Endothelial cell of umbilical vein (primary cell): Measurements from ENCODE around the gene PLCH1. TPM values are rescaled to one million over a fixed set of nuclear protein-coding genes. Genes with fewer than 3 reads are reported as not detected.

ENCODE experiments used
- BruUV-seq: library from RNA; stranded (reverse); fragments of 400-500 nt; replicated peaks from 2 replicates; lab custom pipeline; 2021; lab: Mats Ljungman, UMichigan
- CTCF ChIA-PET: fragments of 300-600, 350-600 bp; sonication (Branson Sonifier 250); formaldehyde crosslinking; loops from one replicate; lab custom pipeline; 2021; ENCODE audit warnings: antibody characterized with exemption, inconsistent platforms; lab: Charles Lee
- POLR2A ChIA-PET: fragments of 300-600, 350-600 bp; sonication (Branson Sonifier 250); formaldehyde crosslinking; loops from one replicate; lab custom pipeline; 2021; ENCODE audit warnings: antibody characterized with exemption, inconsistent platforms; lab: Charles Lee
- DNase-seq: peaks from one replicate; pipeline ENCODE4 v3.0.0-alpha.2; 2011; ENCODE audit warnings: low read depth, low spot score
- FAIRE-seq: peaks from 2 replicates; lab custom pipeline; 2011; peaks lifted over from hg19 to GRCh38; lab: Jason Lieb, UNC
- H2AFZ ChIP-seq: 2 replicates; pipeline ENCODE4 v1.6.0; 2012; ENCODE audit warnings: low read depth, low read length, control low read depth, inconsistent platforms
- H3K27ac ChIP-seq: 2 replicates; pipeline ENCODE4 v1.5.1; 2011; ENCODE audit warnings: low read depth, mild to moderate bottlenecking, control low read depth, low read length, moderate library complexity; ENCODE audit not compliant: insufficient read depth
- H3K27me3 ChIP-seq, 2 experiments: 2 replicates each; pipeline versions ENCODE4 v1.6.0 to v1.6.1; 2011; ENCODE audit warnings: low read length in 2 of 2, mixed read lengths in 1 of 2; ENCODE audit not compliant: control insufficient read depth in 2 of 2, insufficient read depth in 2 of 2
- H3K36me3 ChIP-seq, 2 experiments: 2 replicates in 1 of 2; 3 replicates in 1 of 2; pipeline ENCODE4 v1.5.1; 2011; ENCODE audit warnings: low read length in 2 of 2, mild to moderate bottlenecking in 1 of 2, moderate library complexity in 1 of 2; ENCODE audit not compliant: control insufficient read depth in 2 of 2, insufficient read depth in 2 of 2; ENCODE audit errors: extremely low read depth in 1 of 2
- H3K4me1 ChIP-seq: 3 replicates; pipeline ENCODE4 v1.5.1; 2011; ENCODE audit warnings: mild to moderate bottlenecking, low read length; ENCODE audit not compliant: control insufficient read depth, insufficient read depth; ENCODE audit errors: extremely low read depth
- H3K4me2 ChIP-seq: 2 replicates; pipeline ENCODE4 v1.6.1; 2011; ENCODE audit warnings: low read length, control low read depth, mixed read lengths; ENCODE audit not compliant: insufficient read depth
- H3K4me3 ChIP-seq, 3 experiments: fragments of 200-600 bp in 1 of 3; sonication (generic), shearing (Covaris generic) in 1 of 3; replicated peaks in 1 of 3; 2 replicates each; pipeline ENCODE4 v1.5.1; 2011 to 2016; ENCODE audit warnings: control low read depth in 3 of 3, low read length in 3 of 3, mild to moderate bottlenecking in 2 of 3, inconsistent platforms in 1 of 3, low read depth in 1 of 3, moderate library complexity in 1 of 3; ENCODE audit not compliant: insufficient read depth in 1 of 3
- H3K79me2 ChIP-seq: 2 replicates; pipeline ENCODE4 v1.6.0; 2012; ENCODE audit warnings: low read length, inconsistent platforms; ENCODE audit not compliant: control insufficient read depth, insufficient read depth
- H3K9ac ChIP-seq: replicated peaks from 2 replicates; pipeline ENCODE3; 2011; ENCODE audit warnings: low read length, control low read depth; ENCODE audit not compliant: insufficient read depth; ENCODE audit errors: extremely low read depth
- H3K9me1 ChIP-seq: replicated peaks from 3 replicates; pipeline ENCODE4 v1.6.0; 2011; ENCODE audit warnings: mild to moderate bottlenecking, low read length; ENCODE audit not compliant: control insufficient read depth, insufficient read depth; ENCODE audit errors: extremely low read depth
- H3K9me3 ChIP-seq: replicated peaks from 2 replicates; pipeline ENCODE4 v1.5.1; 2012; ENCODE audit warnings: low read length, inconsistent platforms; ENCODE audit not compliant: control insufficient read depth, insufficient read depth
- H4K20me1 ChIP-seq: replicated peaks from 2 replicates; pipeline ENCODE3; 2011; ENCODE audit warnings: mild to moderate bottlenecking, low read length; ENCODE audit not compliant: control insufficient read depth, insufficient read depth; ENCODE audit errors: extremely low read depth
- CTCF ChIP-seq, 2 donors: IDR thresholded peaks; 1 replicate in 1 of 2; 2 replicates in 1 of 2; pipeline ENCODE4 v1.5.1; 2011; ENCODE audit warnings: low read length in 2 of 2, mild to moderate bottlenecking in 2 of 2, moderate library complexity in 2 of 2, control low read depth in 1 of 2, inconsistent platforms in 1 of 2, low read depth in 1 of 2; ENCODE audit not compliant: insufficient read depth in 1 of 2; ENCODE audit errors: extremely low read depth in 1 of 2
- EZH2 ChIP-seq: IDR thresholded peaks from 2 replicates; pipeline ENCODE4 v1.6.1; 2012; ENCODE audit warnings: borderline replicate concordance, low read depth, mild to moderate bottlenecking, moderate library complexity, low read length, inconsistent platforms; ENCODE audit not compliant: severe bottlenecking
- FOS ChIP-seq: IDR thresholded peaks from 2 replicates; pipeline ENCODE4 v1.6.1; 2011; ENCODE audit warnings: mild to moderate bottlenecking, low read length, moderate library complexity, borderline replicate concordance; ENCODE audit not compliant: insufficient read depth
- GATA2 ChIP-seq: IDR thresholded peaks from 2 replicates; pipeline ENCODE4 v1.7.0; 2011; ENCODE audit warnings: low read depth, mild to moderate bottlenecking, moderate library complexity, mixed read lengths, low read length; ENCODE audit not compliant: insufficient read length, insufficient read depth
- JUN ChIP-seq: IDR thresholded peaks from 2 replicates; pipeline ENCODE4 v1.6.1; 2011; ENCODE audit warnings: borderline replicate concordance, low read depth; ENCODE audit not compliant: insufficient read length, insufficient read depth
- MAX ChIP-seq: IDR thresholded peaks from 2 replicates; pipeline ENCODE4 v1.6.1; 2011; ENCODE audit not compliant: insufficient read depth, insufficient read length
- MYC ChIP-seq: IDR thresholded peaks from one replicate; pipeline ENCODE4 v1.6.1; 2011; ENCODE audit warnings: mild to moderate bottlenecking, low read depth, low read length
- POLR2A ChIP-seq: IDR thresholded peaks from 2 replicates; pipeline ENCODE4 v1.6.1; 2012; ENCODE audit warnings: low read depth, mild to moderate bottlenecking, control low read depth, low read length
- POLR2AphosphoS5 ChIP-seq: IDR thresholded peaks from 2 replicates; pipeline ENCODE4 v1.6.1; 2012; ENCODE audit warnings: low read depth, mild to moderate bottlenecking, control low read depth, low read length, moderate library complexity; ENCODE audit not compliant: insufficient read depth
- dilution Hi-C: fragments of 300-500 bp; cut with MboI; formaldehyde crosslinking; loops from one replicate; pipeline ENCODE4 v1.15.0; 2019; ENCODE audit warnings: low sequenced_read_pairs; ENCODE audit not compliant: extremely low pct_ligation_motif_present
- intact Hi-C: fragments of 100-400 bp; cut with micrococcal nuclease; formaldehyde crosslinking; loops from one replicate; pipeline ENCODE4 v1.10.0; 2022
- polyA plus RNA-seq, 4 experiments: library from polyadenylated mRNA; depleted of rRNA in 3 of 4; stranded (reverse) in 3 of 4; unstranded in 1 of 4; fragments of >200 nt; gene quantifications; 2 replicates each; pipeline versions ENCODE4 v1.2.1 to v1.2.3, GENCODE V29; 2011 to 2012; ENCODE audit warnings: missing spikeins in 1 of 4
- total RNA-seq: library from RNA; stranded (reverse); gene quantifications from 2 replicates; pipeline ENCODE4 v1.2.3, GENCODE V29; 2021

The PLCH1 gene
- total and polyA plus RNA-seq, 2 donors (not counting 3 experiments of a cell fraction or from before 2014, with no cell fraction given) = 0.03 TPM; not detected in 1

- Histone ChIP-seq H3K4me3 (no peak overlapping the region), H3K9ac (no peak overlapping the region), H3K36me3 (no peaks in the 10 kb centered on the region), H3K27ac (no peak overlapping the region), H3K9me1 (no peaks in the 10 kb centered on the region), H3K9me3 (no peaks in the 10 kb centered on the region), H3K79me2 (no peaks in the 10 kb centered on the region), H3K4me1 (no peaks in the 10 kb centered on the region), H2AFZ (no peak overlapping the region), H3K27me3 (no peaks in the 10 kb centered on the region), H3K4me2 (no peak overlapping the region), H4K20me1 (no peaks in the 10 kb centered on the region)
- CTCF ChIA-PET = no interaction called here
- no TSS peak for BruUV-seq
- TF ChIP-seq POLR2AphosphoS5 (no peak), POLR2A (no peak), MYC (no peak), FOS (no peak), JUN (no peak), EZH2 (no peak), MAX (no peak), CTCF (IDR thresholded peaks at IDR 0.05; ENCODE audit: extremely low read depth in 1 of 2, insufficient read depth in 1 of 2, low read depth in 1 of 2, low read length in 2 of 2) (no peak), GATA2 (no peak)
- no peak for DNase-seq
- dilution Hi-C loops = no loop called here
- POLR2A ChIA-PET = no interaction called here
- FAIRE-seq = no peak
- intact Hi-C loops = no loop called here
Observed at GRCh38 chr3:155635056-155635455, 109.8 kb downstream of the PLCH1 start.
